Natural killer cell (primary cell): ENCODE measurements around the gene EFCAB7. TPM values are rescaled to one million over a fixed set of nuclear protein-coding genes. Genes with fewer than 3 reads are reported as not detected.

Source experiments
- ATAC-seq, 3 donors: fragments of 150-1000 bp in 2 of 3; fragments of 200-7000 bp in 1 of 3; cut with Tn5 transposase; 1 replicate in 1 of 3; 2 replicates in 2 of 3; pipeline ENCODE4 v1.10.0; 2021; ENCODE audit warnings: mild to moderate bottlenecking in 2 of 3, moderate library complexity in 2 of 3
- DNase-seq, 2 donors: peaks; one replicate each; pipeline versions ENCODE4 v3.0.0 to v3.0.0-alpha.2; 2013 to 2021; ENCODE audit warnings: mixed read lengths in 1 of 2
- H3K27ac ChIP-seq: one replicate; pipeline ENCODE4 v1.5.1; 2013; ENCODE audit warnings: mild to moderate bottlenecking, low read length
- H3K27me3 ChIP-seq: one replicate; pipeline ENCODE4 v1.6.1; 2013; ENCODE audit warnings: low read length; ENCODE audit not compliant: control insufficient read depth, insufficient read depth
- H3K36me3 ChIP-seq: one replicate; pipeline ENCODE4 v1.6.1; 2013; ENCODE audit warnings: low read length; ENCODE audit not compliant: control insufficient read depth, insufficient read depth
- H3K4me1 ChIP-seq: one replicate; pipeline ENCODE4 v1.6.1; 2013; ENCODE audit warnings: low read length; ENCODE audit not compliant: control insufficient read depth, insufficient read depth
- H3K4me3 ChIP-seq: one replicate; pipeline ENCODE4 v1.5.1; 2013; ENCODE audit warnings: low read length
- H3K9me3 ChIP-seq: one replicate; pipeline ENCODE4 v1.6.1; 2013; ENCODE audit warnings: low read length; ENCODE audit not compliant: control insufficient read depth, insufficient read depth
- H3K27ac Mint-ChIP-seq, 2 donors: one replicate each; pipeline ENCODE4 v1.8.0; 2022; ENCODE audit warnings: mild to moderate bottlenecking in 2 of 2, mixed read lengths in 2 of 2, moderate library complexity in 1 of 2
- H3K27me3 Mint-ChIP-seq, 2 donors: one replicate each; pipeline ENCODE4 v1.8.0; 2022; ENCODE audit warnings: low read depth in 2 of 2, mixed read lengths in 2 of 2
- H3K36me3 Mint-ChIP-seq: one replicate; pipeline ENCODE4 v1.8.0; 2022; ENCODE audit warnings: mixed read lengths
- H3K4me1 Mint-ChIP-seq, 2 donors: one replicate each; pipeline ENCODE4 v1.8.0; 2022; ENCODE audit warnings: mixed read lengths in 2 of 2
- H3K4me3 Mint-ChIP-seq: one replicate; pipeline ENCODE4 v1.8.0; 2022; ENCODE audit warnings: mild to moderate bottlenecking, moderate library complexity, mixed read lengths
- H3K9me3 Mint-ChIP-seq, 2 donors: one replicate each; pipeline ENCODE4 v1.8.0; 2022; ENCODE audit warnings: mixed read lengths in 2 of 2
- WGBS: methylation state at CpG from one replicate; pipeline ENCODE4 v1.1.7; 2013; ENCODE audit warnings: missing lambda C conversion rate; ENCODE audit not compliant: insufficient coverage; 5-methylcytosine and 5-hydroxymethylcytosine counted together
- intact Hi-C: fragments of 100-400 bp; cut with micrococcal nuclease; formaldehyde crosslinking; loops from one replicate; pipeline ENCODE4 v1.14.2; 2022
- total RNA-seq, 4 donors: library from RNA; stranded (reverse); fragments of 120-200 nt in 1 of 4; gene quantifications; one replicate each; pipeline versions ENCODE4 v1.2.3 to v1.2.4, GENCODE V29; 2013 to 2022
- TF ChIP-seq, protein P1 (sequence below): fragments of 200-600 bp; IDR thresholded peaks from one replicate; pipeline ENCODE4 v1.8.0; 2022; ENCODE audit warnings: antibody characterized with exemption

Gene EFCAB7
- total RNA-seq, 3 donors from 2014 or later (not counting 1 experiment from before 2014, with no cell fraction given), result 5.4 to 7.5 (median 6.0) TPM

DNA sequence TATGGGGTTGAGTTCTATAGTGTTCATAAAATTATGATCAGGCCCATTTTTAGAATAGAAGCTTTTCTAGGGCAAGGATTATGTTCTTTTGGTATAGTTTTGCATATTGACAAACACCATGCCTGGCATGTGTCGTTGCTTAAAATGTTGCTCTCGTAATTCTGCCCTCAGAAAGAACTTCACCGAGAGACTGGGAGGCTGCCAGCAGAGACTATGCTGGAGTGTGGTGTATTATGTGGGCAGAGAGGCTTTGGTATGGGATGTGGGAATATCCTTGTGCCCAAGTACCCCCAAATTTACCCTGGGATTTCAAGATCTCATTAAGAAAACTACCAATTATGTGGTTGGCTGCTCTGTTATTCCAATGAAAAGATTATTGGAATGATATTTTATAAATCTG lies 97.8 kb downstream of the EFCAB7 start:
- ATAC-seq (no peak), DNase-seq (no peak)
- H3K4me3 Mint-ChIP-seq, result no peak overlapping the region
- H3K27me3 Mint-ChIP-seq, result no peaks in the 10 kb centered on the region
- H3K36me3 Mint-ChIP-seq, result no peaks in the 10 kb centered on the region
- intact Hi-C loops, result no loop called here
- TF ChIP-seq, protein P1, sequence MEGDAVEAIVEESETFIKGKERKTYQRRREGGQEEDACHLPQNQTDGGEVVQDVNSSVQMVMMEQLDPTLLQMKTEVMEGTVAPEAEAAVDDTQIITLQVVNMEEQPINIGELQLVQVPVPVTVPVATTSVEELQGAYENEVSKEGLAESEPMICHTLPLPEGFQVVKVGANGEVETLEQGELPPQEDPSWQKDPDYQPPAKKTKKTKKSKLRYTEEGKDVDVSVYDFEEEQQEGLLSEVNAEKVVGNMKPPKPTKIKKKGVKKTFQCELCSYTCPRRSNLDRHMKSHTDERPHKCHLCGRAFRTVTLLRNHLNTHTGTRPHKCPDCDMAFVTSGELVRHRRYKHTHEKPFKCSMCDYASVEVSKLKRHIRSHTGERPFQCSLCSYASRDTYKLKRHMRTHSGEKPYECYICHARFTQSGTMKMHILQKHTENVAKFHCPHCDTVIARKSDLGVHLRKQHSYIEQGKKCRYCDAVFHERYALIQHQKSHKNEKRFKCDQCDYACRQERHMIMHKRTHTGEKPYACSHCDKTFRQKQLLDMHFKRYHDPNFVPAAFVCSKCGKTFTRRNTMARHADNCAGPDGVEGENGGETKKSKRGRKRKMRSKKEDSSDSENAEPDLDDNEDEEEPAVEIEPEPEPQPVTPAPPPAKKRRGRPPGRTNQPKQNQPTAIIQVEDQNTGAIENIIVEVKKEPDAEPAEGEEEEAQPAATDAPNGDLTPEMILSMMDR, result no peak
- no peaks in the 10 kb centered on the region for H3K9me3 Mint-ChIP-seq
- peaks cover 26 to 27% of the 10 kb centered on the region in 2 donors for H3K4me1 Mint-ChIP-seq
- Histone ChIP-seq H3K9me3 (no peaks in the 10 kb centered on the region), H3K36me3 (peaks cover 2% of the 10 kb centered on the region), H3K4me1 (no peaks in the 10 kb centered on the region), H3K27me3 (no peaks in the 10 kb centered on the region), H3K4me3 (no peak overlapping the region), H3K27ac (no peak overlapping the region)
- WGBS, result 88% methylated on average over 3 of the region's 3 CpGs
- no peak overlapping the region for H3K27ac Mint-ChIP-seq

DNA sequence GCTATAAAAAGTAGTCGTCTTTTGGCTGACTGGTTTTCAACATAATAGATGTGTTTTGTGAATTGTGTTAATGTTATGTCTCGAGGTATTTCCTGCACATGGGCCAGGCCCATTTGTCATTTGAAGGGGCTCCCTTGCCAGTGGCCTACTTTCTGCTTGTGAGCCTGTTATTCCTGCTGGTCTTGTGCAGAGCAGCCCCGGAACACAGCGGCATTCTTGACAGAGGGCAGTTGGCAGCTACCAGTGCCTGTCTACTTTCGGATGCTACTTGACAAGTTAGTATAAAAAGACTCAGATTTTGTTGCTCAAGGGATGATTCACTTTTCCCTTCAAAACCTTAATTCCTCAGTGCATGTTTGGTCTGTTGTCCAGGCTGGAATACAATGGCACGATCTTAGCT lies 98.4 kb downstream of the EFCAB7 start:
- ATAC-seq, result no peak
- no peaks in the 10 kb centered on the region for H3K27me3 ChIP-seq
- no peak overlapping the region for H3K27ac ChIP-seq
- no peak overlapping the region for H3K27ac Mint-ChIP-seq
- no peaks in the 10 kb centered on the region for H3K36me3 Mint-ChIP-seq
- no peaks in the 10 kb centered on the region for H3K27me3 Mint-ChIP-seq
- TF ChIP-seq, protein P1, result no peak
- no peaks in the 10 kb centered on the region for H3K9me3 Mint-ChIP-seq
- peaks cover 24 to 27% of the 10 kb centered on the region in 2 donors for H3K4me1 Mint-ChIP-seq
- 89% methylated on average over 6 of the region's 6 CpGs for WGBS
- no peak for DNase-seq
- H3K4me3 Mint-ChIP-seq, result no peak overlapping the region
- no peak overlapping the region for H3K4me3 ChIP-seq
- no peaks in the 10 kb centered on the region for H3K4me1 ChIP-seq
- peaks cover 2% of the 10 kb centered on the region for H3K36me3 ChIP-seq
- no peaks in the 10 kb centered on the region for H3K9me3 ChIP-seq
- intact Hi-C loops, result no loop called here

Other genes with a start within 250 kb of the EFCAB7 start
- not detected for gene FOXD3, start 201.0 kb upstream of the EFCAB7 start, total RNA-seq
- 10 to 100 TPM; 21.3 to 28.0 (median 23.4) TPM for gene ALG6, start 155.9 kb upstream of the EFCAB7 start, total RNA-seq
- 10 to 100 TPM; 20.7 to 29.8 (median 21.3) TPM for gene ITGB3BP, start 300 bp upstream of the EFCAB7 start, total RNA-seq
- 10 to 100 TPM; 23.5 to 31.4 (median 23.7) TPM for gene PGM1, start 69.9 kb downstream of the EFCAB7 start, total RNA-seq